Erythroblast (primary cell): ENCODE measurements around the gene TFPI2.
A peak's percentile ranks its signal among the peaks of the same experiment; 100 is the strongest.
"Not testable (repeated sequence)": the region's sequence is repeated elsewhere in the genome, so short reads cannot be mapped to it uniquely, and the experiment has no call there.

Experiments used
- DNase-seq, 2 experiments: peaks; one replicate each; lab custom pipeline; 2025; lab: John Stamatoyannopoulos, UW
- GATA1 ChIP-seq: IDR thresholded peaks from 2 replicates; pipeline ENCODE4 v1.6.1; 2011; ENCODE audit warnings: low read depth, mild to moderate bottlenecking, control low read depth, low read length, moderate library complexity
- POLR2A ChIP-seq: IDR thresholded peaks from 2 replicates; pipeline ENCODE4 v1.6.1; 2011; ENCODE audit warnings: mild to moderate bottlenecking, low read length

Gene TFPI2

GRCh38 chr7:93890464-93891068 is at the start of gene TFPI2:
Gene TFPI2 (minus strand): TSS chr7:93890753. CDS start chr7:93890678, 75 bp downstream.
- peak in 1 of 2 experiments; percentile 2 for DNase-seq
- TF ChIP-seq GATA1 = no peak
- TF ChIP-seq POLR2A = no peak

- TF ChIP-seq GATA1 (no peak), POLR2A (no peak)
- no peak for DNase-seq
These were observed 47.7 kb upstream of the TFPI2 start for GRCh38 chr7:93938293-93938692.

GRCh38 chr7:93937818-93938217 is 47.3 kb upstream of the TFPI2 start:
- no peak for TF ChIP-seq POLR2A
- no peak for TF ChIP-seq GATA1
- DNase-seq = no peak

GRCh38 chr7:93935102-93935501 is 44.5 kb upstream of the TFPI2 start:
- DNase-seq = no peak
- no peak for TF ChIP-seq GATA1
- TF ChIP-seq POLR2A = no peak

GRCh38 chr7:93933156-93933555 is 42.6 kb upstream of the TFPI2 start:
- no peak for DNase-seq
- TF ChIP-seq POLR2A (no peak), GATA1 (no peak)

GRCh38 chr7:93931655-93932054 is 41.1 kb upstream of the TFPI2 start:
- no peak for TF ChIP-seq POLR2A
- TF ChIP-seq GATA1 = no peak
- DNase-seq = no peak

GRCh38 chr7:93927585-93927984 is 37.0 kb upstream of the TFPI2 start:
- TF ChIP-seq GATA1 (no peak), POLR2A (no peak)
- DNase-seq = no peak

GRCh38 chr7:93926800-93927199 is 36.2 kb upstream of the TFPI2 start:
- DNase-seq = no peak
- TF ChIP-seq GATA1 = no peak
- TF ChIP-seq POLR2A = no peak

GRCh38 chr7:93923942-93924341 is 33.4 kb upstream of the TFPI2 start:
- TF ChIP-seq GATA1 (no peak), POLR2A (no peak)
- no peak for DNase-seq

- DNase-seq = no peak
- no peak for TF ChIP-seq POLR2A
- TF ChIP-seq GATA1 = no peak
These were observed 32.7 kb upstream of the TFPI2 start for GRCh38 chr7:93923296-93923695.

- DNase-seq = peak; percentile 17 to 22
- no peak for TF ChIP-seq GATA1
- TF ChIP-seq POLR2A = no peak
These were observed 31.3 kb upstream of the TFPI2 start, which contains the start of gene GNG11 for GRCh38 chr7:93921607-93922566. Gene GNG11 (plus strand): TSS chr7:93921735. CDS start chr7:93922138, 403 bp downstream.

GRCh38 chr7:93921186-93921585 is 30.6 kb upstream of the TFPI2 start:
- TF ChIP-seq GATA1 (no peak), POLR2A (no peak)
- DNase-seq = no peak

- TF ChIP-seq GATA1 = no peak
- TF ChIP-seq POLR2A = no peak
- DNase-seq = no peak
These were observed 30.1 kb upstream of the TFPI2 start for GRCh38 chr7:93920496-93921182.

GRCh38 chr7:93916315-93916714 is 25.8 kb upstream of the TFPI2 start:
- not testable (repeated sequence) for DNase-seq

- DNase-seq = not testable (repeated sequence)
These were observed 25.3 kb upstream of the TFPI2 start for GRCh38 chr7:93915888-93916287.

GRCh38 chr7:93915206-93915842 is 24.8 kb upstream of the TFPI2 start:
- not testable (repeated sequence) for DNase-seq
